Testis (tissue), 2 donors: ENCODE measurements around the gene ITGB4.

Source experiments
- CTCF ChIP-seq, 3 experiments: fragments of 450-650 bp in 2 of 3; fragments of 200-600 bp in 1 of 3; sonication (generic) in 1 of 3; IDR thresholded peaks; one replicate each; pipeline ENCODE4 v1.5.1; 2016 to 2019; ENCODE audit warnings: antibody characterized with exemption in 3 of 3, mild to moderate bottlenecking in 2 of 3, moderate library complexity in 1 of 3
- POLR2A ChIP-seq: fragments of 450-650 bp; IDR thresholded peaks from one replicate; pipeline ENCODE4 v1.6.1; 2017; ENCODE audit warnings: antibody characterized with exemption, mild to moderate bottlenecking, moderate library complexity

- no peak for TF ChIP-seq CTCF (IDR thresholded peaks at IDR 0.05)
- no peak for TF ChIP-seq POLR2A
Observed at GRCh38 chr17:75755205-75755901, 34.1 kb downstream of the ITGB4 start.
